NCI-H2196 treated with DMSO at 0.1 percent for 48 hours (cell line): ENCODE results near the gene DNAH14.

Source experiments
- DNase-seq: peaks from one replicate; lab custom pipeline; 2025; ENCODE audit not compliant: unreplicated experiment; lab: John Stamatoyannopoulos, UW

Gene DNAH14

GRCh38 chr1:225425201-225425786, 495.8 kb downstream of the DNAH14 start:
- DNase-seq = no peak

- DNase-seq = no peak
Measured at GRCh38 chr1:225426395-225427234, 497.1 kb downstream of the DNAH14 start.

DNA sequence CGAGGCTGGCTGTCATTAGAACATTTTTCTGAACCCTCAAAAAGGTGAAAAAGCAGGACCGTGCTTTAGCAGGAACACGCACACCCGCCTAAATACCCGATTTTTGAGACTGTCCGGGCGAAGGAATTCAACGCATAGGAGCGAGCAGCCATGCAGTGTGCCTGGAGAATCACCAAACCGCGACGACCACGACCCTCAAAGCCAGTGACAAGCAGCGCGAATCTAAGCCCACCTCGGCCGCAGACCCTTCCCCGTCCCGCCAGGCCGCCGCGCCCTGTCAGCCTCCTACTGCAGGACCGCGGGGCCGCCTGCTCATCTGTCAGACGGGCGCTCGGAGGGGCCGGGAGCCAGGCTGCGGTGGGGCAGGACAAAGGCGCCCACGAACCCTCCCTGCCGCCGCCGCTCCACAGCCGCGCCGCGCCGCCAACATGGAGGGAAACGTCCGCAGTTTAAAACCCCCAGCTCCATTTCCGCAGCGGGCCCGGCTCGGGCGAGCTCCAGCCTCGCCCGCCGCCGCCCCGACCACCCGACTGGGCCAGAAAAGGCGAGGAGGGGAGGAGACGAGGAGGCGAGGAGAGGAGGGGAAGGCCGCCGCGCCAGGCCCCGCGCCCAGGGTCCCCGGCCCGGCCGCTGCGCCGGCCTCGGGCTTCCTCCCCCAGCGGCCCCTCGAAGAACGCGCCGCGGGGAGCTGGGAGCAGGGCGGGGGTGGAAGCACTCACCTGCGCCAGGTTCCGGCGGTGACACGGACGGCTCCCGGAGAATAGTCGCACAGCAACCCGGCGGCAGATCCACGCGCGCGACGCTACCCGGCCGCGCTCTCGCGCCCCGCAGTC, 498.0 kb downstream of the DNAH14 start, which contains the start of gene LBR:
Gene LBR, minus strand, starts transcription at position 804 of the 833 bp plus-strand sequence. CDS start 3,963 bp downstream, outside the sequence.
- DNase-seq = no peak

DNA sequence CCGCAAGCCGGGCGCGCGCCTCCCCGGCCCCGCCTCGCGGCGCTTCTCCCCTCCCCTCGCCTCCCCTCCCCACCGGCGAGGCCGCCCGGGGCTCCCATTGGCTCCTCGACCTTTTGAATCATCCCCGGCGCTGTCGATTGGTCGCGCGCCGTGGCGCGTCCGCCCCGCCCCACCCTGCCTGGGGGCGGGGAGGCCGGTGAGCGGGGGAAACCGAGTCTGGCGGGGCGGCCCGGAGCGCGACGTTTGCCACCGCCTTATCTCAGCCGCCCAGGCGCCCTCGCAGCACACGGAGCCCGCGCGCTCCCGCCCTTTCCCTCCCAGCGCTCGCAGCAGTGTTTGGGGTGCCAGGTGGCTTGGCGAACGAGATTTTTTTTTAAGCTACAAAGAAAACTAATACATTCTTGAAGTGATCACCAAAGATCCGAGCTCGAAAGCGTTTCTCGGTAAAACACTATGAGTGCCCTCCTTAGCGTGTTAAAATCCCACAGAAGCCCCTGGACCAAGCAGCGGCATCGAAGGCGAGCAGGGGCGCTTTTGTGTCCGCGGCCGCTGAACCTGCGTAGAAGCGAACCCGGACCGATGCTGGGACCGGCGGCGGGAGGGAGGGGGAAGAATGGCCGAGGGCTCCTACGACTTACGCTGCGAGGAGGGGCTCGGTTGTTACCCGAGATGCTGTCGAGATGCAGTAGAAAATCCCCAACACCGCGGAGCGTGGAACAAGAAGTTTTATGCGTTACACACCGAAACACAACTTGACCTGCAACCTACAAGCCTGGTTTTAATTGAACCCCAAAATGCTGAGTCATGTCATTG, 498.8 kb downstream of the DNAH14 start:
- DNase-seq = peak; percentile 79

- no peak for DNase-seq
Measured at GRCh38 chr1:225428881-225429455, 499.5 kb downstream of the DNAH14 start.

DNA sequence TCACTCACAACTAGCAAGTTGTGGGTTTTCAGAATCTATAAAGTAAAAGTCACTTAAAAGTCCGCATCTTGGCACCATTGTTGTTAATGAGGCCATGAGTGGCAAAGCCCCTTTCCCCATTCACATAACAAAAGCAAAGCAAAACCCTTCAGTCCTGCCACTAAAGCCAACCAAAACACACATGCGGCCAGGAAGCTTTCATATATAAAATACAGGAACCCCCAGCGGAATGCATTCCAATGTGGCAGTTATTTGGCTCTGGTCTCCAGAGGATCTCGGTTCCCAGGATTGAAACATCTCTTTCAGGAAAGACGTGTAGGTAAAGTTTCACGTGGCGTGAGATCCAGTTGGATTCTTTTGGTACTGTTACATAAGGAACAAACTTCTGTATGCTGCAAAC, 500.8 kb downstream of the DNAH14 start:
- DNase-seq = no peak

DNA sequence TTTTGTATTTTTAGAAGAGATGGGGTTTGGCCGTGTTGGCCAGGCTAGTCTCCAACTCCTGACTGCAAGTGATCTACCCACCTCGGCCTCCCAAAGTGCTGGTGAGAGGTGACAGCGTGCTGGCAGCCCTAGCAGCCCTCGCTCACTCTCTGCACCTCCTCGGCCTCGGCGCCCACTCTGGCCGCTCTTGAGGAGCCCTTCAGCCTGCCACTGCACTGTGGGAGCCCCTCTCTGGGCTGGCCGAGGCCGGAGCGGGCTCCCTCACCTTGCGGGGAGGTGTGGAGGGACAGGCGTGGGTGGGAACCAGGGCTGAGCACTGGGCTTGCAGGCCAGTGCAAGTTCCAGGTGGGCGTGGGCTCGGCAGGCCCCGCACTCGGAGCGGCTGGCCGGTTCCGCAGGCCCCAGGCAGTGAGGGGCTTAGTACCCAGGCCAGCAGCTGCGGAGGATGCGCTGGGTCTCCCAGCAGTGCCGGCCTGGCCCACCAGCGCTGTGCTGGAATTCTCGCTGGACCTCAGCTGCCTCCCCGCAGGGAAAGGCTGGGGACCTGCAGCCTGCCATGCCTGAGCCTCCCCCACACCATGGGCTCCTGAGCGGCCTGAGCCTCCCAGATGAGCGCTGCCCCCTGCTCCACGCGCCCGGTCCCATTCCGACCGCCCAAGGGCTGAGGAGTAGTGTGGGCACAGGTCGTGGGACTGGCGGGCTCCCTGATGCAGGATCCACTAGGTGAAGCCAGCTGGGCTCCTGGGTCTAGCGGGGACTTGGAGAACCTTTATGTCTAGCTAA, 501.8 kb downstream of the DNAH14 start:
- no peak for DNase-seq

GRCh38 chr1:225434046-225434445, 504.6 kb downstream of the DNAH14 start:
- no peak for DNase-seq

- no peak for DNase-seq
Measured at GRCh38 chr1:225435076-225435475, 505.6 kb downstream of the DNAH14 start.

GRCh38 chr1:225435487-225435886, 506.0 kb downstream of the DNAH14 start:
- no peak for DNase-seq

DNA sequence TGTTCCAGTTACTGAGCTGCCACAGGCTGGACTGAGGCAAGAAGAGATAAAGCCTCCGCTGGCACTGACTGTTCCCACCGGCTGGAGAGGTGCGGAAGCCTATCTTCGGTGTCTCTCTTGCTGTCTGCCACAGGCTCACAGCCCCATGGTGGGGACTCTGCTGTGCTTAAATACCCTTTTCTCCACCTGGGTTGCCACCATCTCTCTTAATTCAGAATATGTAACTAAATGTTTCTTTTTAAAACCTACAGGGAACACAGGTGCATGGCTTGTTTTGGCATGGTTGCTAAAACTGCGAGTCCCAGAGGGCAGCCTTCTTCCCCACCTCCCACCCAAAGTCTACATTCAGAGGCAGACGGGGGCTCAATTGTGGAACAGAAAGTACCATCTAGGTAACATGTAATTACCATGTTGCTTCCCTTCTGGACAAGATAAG, 506.5 kb downstream of the DNAH14 start:
- no peak for DNase-seq

DNA sequence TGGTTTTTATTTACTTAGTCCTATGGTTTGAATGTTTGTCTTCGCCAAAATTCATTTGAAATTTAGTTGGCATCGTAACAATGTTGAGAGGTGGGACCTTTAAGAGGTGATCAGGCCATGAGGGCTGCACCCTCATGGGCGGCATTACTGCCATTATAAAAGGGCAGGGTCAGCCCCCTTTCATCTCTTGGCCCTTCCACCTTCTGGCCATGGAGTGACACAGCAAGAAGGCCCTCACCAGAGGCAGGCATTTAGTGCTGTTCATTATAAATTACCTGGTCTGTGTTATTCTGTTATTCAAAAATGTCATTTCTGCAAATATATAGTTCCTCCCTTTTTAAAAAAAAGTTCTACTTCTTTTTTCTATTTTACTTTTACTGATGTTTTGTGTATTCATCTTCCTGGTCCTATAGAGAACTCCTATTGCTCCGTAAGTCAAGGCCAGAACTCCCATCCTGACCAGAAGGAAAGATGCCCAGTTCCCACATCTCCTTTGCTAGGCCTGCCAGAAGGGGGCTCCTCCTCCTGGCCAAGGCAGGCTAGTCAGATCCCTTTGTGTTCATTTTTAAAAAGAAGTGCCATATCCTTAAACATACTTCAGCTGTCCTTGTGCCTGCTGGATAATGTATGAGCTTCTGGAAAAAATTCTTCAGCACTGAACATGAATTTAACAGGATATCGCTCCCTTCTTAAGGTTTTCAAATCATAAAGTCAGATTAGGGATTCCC, 508.4 kb downstream of the DNAH14 start:
- no peak for DNase-seq

DNA sequence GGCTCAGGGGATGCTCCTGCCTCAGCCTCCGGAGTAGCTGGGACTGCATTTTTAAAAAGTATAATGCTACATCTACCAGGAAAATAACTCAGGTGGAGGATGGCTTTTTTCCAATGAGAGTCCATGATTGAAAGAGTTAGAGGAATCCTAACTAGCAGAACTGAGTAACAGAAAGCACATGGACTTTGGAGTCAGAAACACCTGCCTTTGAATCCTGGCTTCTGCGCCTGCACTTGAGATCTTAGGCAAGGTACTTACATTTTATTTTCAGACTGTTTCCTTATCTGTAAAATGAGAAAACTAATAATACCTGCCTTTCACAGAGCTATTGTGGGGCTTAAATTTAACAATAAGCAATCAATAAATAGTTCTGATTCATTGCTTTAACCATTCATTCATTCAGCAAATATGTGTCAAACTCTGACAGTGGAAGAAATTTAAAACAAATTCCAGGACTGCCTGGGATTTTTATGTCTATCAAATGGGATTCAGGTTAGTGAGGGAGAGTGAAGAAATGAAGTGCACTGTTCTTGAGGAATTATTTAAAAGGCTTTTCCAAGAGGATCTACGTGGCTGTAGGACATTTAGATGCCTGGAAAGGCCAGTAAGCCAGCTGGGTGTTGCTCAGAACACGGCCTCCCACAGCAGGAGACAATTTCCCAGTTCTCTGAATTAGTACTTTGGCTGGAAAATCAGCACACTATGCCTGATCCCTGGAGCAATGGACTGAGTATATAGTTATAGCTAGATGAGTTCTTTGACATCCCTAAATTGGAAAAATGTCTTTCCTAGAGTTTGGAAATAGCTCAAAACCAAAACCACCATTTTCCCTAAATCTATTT, 511.1 kb downstream of the DNAH14 start:
- no peak for DNase-seq

DNA sequence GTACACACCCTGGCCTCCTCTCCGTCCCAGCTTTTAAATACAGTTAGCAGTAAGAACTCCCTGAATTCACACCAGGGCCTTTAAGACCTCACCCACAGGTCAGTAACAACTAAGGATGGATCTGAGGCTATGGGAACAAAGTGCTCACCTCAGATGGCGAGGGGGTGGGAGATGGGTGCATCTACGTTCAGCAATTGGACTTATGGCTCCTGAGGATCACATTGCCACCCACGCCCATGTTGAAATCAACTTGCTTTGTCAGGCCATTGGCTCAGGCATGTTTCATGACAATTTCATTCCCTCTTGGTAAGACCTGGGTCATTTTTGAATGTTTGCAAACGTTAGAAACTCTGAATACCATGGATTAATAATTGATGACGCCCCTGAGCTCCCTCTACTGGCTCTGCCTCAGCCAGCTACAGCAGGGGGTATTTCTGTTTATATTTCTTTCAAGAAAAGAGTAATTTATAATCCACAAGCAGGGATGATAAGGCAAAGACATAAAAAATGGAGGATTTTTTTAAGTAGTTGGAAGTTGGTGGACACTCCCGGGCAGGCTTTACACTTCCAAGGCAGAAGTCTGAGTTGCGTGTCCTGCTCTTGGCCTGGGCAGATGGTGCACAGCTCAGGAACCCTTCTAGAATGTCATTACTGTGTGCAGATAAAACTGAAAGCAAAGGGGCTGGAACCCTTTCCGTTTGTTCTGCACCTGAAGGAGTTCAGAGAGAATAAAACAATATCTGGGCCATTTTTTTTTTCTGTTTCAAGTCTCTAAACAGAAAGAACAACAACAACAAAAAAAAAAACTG, 512.0 kb downstream of the DNAH14 start:
- no peak for DNase-seq

GRCh38 chr1:225442123-225442505, 512.6 kb downstream of the DNAH14 start:
- no peak for DNase-seq

DNA sequence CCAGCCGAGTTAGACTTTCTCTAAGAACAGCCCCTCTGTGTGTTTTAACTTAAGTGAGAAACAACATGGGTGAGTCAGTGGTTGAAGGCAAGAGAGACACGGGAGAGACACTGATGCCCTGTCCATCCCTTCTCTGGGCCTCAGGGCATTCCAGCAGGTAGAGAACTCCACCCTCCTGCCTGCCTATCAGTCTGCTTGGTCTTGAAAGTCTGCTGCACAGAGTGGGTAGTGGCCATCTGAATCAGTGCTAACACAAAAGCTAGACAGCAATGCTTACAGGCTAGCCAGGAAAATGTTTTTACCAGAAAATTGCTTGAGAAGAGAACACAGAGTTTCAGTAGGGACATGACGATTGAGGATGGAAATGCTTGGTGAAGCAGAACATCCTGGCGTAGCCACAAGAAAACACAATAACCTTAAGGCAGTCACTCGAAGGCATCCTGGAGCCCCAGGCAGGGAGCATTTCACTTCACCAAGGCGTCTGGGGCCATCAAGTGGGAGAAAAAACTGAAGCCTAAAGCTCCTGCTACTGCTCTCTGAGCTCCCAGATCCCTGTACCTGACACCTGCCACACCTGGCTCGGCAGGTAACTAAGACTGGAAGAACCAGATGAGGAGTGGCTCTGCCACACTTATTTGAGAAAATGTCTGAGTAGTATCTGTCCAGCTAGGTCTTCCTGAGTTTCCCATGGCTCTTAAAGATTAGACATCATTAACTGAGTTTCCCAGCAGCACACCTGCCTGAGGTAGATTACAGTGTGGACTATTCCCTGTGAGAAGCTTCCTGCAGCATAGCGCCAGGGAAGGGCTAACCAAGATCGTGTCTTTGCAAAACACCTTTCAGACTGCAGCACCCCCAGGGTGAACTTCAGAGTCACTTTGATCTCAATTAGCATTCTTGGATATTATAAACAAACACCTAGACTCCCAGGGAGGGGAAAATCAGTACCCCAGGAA, 516.4 kb downstream of the DNAH14 start:
- DNase-seq = no peak
